Esophagus muscularis mucosa (tissue), 4 donors: ENCODE measurements around the gene TGFBR2. TPM values are rescaled to one million over a fixed set of nuclear protein-coding genes. Genes with fewer than 3 reads are reported as not detected.

Experiments
- DNase-seq: peaks from one replicate; pipeline ENCODE4 v3.0.0-alpha.2; 2017; ENCODE audit errors: extremely low spot score
- H3K27ac ChIP-seq, 4 donors: fragments of 200-600 bp; sonication (generic); replicated peaks in 1 of 4; 1 replicate in 3 of 4; 2 replicates in 1 of 4; pipeline ENCODE4 v1.5.1; 2016 to 2019; ENCODE audit warnings: mild to moderate bottlenecking in 1 of 4
- H3K27me3 ChIP-seq, 4 donors: fragments of 200-600 bp; sonication (generic); one replicate each; pipeline versions ENCODE4 v1.5.1 to v1.6.0; 2016 to 2019
- H3K36me3 ChIP-seq, 4 donors: fragments of 200-600 bp; sonication (generic); one replicate each; pipeline ENCODE4 v1.5.1; 2016 to 2019
- H3K4me1 ChIP-seq, 4 donors: fragments of 200-600 bp; sonication (generic); one replicate each; pipeline ENCODE4 v1.5.1; 2016 to 2019
- H3K4me3 ChIP-seq, 4 donors: fragments of 200-600 bp; sonication (generic); 1 replicate in 2 of 4; 2 replicates in 2 of 4; pipeline ENCODE4 v1.5.1; 2016 to 2019; ENCODE audit warnings: mild to moderate bottlenecking in 4 of 4, moderate library complexity in 1 of 4
- H3K9me3 ChIP-seq, 4 donors: fragments of 200-600 bp; sonication (generic); 1 replicate in 3 of 4; 2 replicates in 1 of 4; pipeline ENCODE4 v1.5.1; 2016 to 2019
- EP300 ChIP-seq: sonication (generic); formaldehyde crosslinking; IDR thresholded peaks from one replicate; pipeline ENCODE4 v1.6.1; 2017; ENCODE audit warnings: antibody characterized with exemption
- POLR2A ChIP-seq: fragments of 450-650 bp; IDR thresholded peaks from one replicate; pipeline ENCODE4 v1.6.1; 2017; ENCODE audit warnings: antibody characterized with exemption, moderate library complexity, mild to moderate bottlenecking, low read depth
- POLR2AphosphoS5 ChIP-seq, 2 donors: sonication (generic); formaldehyde crosslinking; IDR thresholded peaks; one replicate each; pipeline ENCODE4 v1.6.1; 2017; ENCODE audit warnings: antibody characterized with exemption in 2 of 2
- WGBS: methylation state at CpG from one replicate; pipeline ENCODE4 v1.1.5; 2018; 5-methylcytosine and 5-hydroxymethylcytosine counted together
- intact Hi-C: fragments of 100-400 bp; cut with DNase I; formaldehyde crosslinking; loops from one replicate; pipeline ENCODE4 v1.15.1; 2023
- total RNA-seq, 4 donors: library from RNA; depleted of rRNA; stranded (reverse); fragments of >200 nt; gene quantifications; one replicate each; pipeline versions ENCODE4 v1.1.0 to v1.2.1, GENCODE V29; 2016
- TF ChIP-seq, protein P1 (sequence below), 3 experiments: fragments of 200-600 bp in 2 of 3; fragments of 450-650 bp in 1 of 3; sonication (generic) in 2 of 3; IDR thresholded peaks; one replicate each; pipeline ENCODE4 v1.5.1; 2017 to 2019; ENCODE audit warnings: antibody characterized with exemption in 3 of 3, mild to moderate bottlenecking in 2 of 3, moderate library complexity in 1 of 3

Gene TGFBR2
- total RNA-seq, 4 donors from 2014 or later, result 202 to 292 (median 261) TPM

- 34% methylated on average over 10 of the region's 10 CpGs for WGBS
- DNase-seq, result no peak
- TF ChIP-seq POLR2A (no peak), POLR2AphosphoS5 (IDR thresholded peaks at IDR 0.05) (peak in 1 of 2 donors; percentile 2), EP300 (no peak)
- TF ChIP-seq, protein P1, sequence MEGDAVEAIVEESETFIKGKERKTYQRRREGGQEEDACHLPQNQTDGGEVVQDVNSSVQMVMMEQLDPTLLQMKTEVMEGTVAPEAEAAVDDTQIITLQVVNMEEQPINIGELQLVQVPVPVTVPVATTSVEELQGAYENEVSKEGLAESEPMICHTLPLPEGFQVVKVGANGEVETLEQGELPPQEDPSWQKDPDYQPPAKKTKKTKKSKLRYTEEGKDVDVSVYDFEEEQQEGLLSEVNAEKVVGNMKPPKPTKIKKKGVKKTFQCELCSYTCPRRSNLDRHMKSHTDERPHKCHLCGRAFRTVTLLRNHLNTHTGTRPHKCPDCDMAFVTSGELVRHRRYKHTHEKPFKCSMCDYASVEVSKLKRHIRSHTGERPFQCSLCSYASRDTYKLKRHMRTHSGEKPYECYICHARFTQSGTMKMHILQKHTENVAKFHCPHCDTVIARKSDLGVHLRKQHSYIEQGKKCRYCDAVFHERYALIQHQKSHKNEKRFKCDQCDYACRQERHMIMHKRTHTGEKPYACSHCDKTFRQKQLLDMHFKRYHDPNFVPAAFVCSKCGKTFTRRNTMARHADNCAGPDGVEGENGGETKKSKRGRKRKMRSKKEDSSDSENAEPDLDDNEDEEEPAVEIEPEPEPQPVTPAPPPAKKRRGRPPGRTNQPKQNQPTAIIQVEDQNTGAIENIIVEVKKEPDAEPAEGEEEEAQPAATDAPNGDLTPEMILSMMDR (IDR thresholded peaks at IDR 0.05), result no peak
- H3K4me3 ChIP-seq, result no peak overlapping the region
- H3K36me3 ChIP-seq, result peaks cover 10 to 67% (median 36%) of the 10 kb centered on the region in 4 donors
- no peaks in the 10 kb centered on the region for H3K9me3 ChIP-seq
- intact Hi-C loops, result no loop called here
- H3K27me3 ChIP-seq, result no peaks in the 10 kb centered on the region
- H3K4me1 ChIP-seq, result peaks cover 70 to 100% (median 96%) of the 10 kb centered on the region in 4 donors
- peak overlapping the region; percentile 70 to 73 (median 73) for H3K27ac ChIP-seq
These were observed 82.6 kb downstream of the TGFBR2 start for GRCh38 chr3:30688776-30689641.

- H3K9me3 ChIP-seq, result no peaks in the 10 kb centered on the region
- H3K4me3 ChIP-seq, result no peak overlapping the region
- no peak for TF ChIP-seq EP300
- no peak for TF ChIP-seq POLR2A
- no peak for TF ChIP-seq POLR2AphosphoS5 (IDR thresholded peaks at IDR 0.05)
- TF ChIP-seq, protein P1 (IDR thresholded peaks at IDR 0.05), result no peak
- H3K4me1 ChIP-seq, result peaks cover 64 to 94% (median 89%) of the 10 kb centered on the region in 4 donors
- H3K27me3 ChIP-seq, result no peaks in the 10 kb centered on the region
- peak overlapping the region; percentile 62 to 73 (median 73) for H3K27ac ChIP-seq
- 93% methylated on average over 2 of the region's 2 CpGs for WGBS
- intact Hi-C loops, result loop anchor here (5.0 to 10.0 kb wide), 5 partner anchors 83 to 578 kb away; partner anchors contain the start of gene TGFBR2
- peaks cover 13 to 78% (median 42%) of the 10 kb centered on the region in 4 donors for H3K36me3 ChIP-seq
- no peak for DNase-seq
These were observed 83.8 kb downstream of the TGFBR2 start for GRCh38 chr3:30690199-30690598.

DNA sequence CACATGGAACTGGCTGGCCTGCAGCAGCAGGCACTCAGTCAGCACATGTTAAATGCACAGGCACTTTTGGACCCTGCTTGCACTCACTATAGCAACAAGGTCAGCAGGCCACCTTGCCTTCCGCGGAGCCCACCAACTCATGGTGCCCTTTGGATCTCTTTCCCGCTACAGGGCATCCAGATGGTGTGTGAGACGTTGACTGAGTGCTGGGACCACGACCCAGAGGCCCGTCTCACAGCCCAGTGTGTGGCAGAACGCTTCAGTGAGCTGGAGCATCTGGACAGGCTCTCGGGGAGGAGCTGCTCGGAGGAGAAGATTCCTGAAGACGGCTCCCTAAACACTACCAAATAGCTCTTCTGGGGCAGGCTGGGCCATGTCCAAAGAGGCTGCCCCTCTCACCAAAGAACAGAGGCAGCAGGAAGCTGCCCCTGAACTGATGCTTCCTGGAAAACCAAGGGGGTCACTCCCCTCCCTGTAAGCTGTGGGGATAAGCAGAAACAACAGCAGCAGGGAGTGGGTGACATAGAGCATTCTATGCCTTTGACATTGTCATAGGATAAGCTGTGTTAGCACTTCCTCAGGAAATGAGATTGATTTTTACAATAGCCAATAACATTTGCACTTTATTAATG lies 85.0 kb downstream of the TGFBR2 start:
- WGBS, result 32% methylated on average over 10 of the region's 10 CpGs
- H3K27ac ChIP-seq, result peak overlapping the region; percentile 62 to 73 (median 73)
- H3K36me3 ChIP-seq, result peaks cover 18 to 80% (median 48%) of the 10 kb centered on the region in 4 donors
- H3K9me3 ChIP-seq, result no peaks in the 10 kb centered on the region
- H3K4me1 ChIP-seq, result peaks cover 65 to 96% (median 88%) of the 10 kb centered on the region in 4 donors
- no peak overlapping the region for H3K4me3 ChIP-seq
- no peaks in the 10 kb centered on the region for H3K27me3 ChIP-seq
- no peak for DNase-seq
- TF ChIP-seq EP300 (no peak), POLR2A (no peak), POLR2AphosphoS5 (IDR thresholded peaks at IDR 0.05) (no peak)
- TF ChIP-seq, protein P1 (IDR thresholded peaks at IDR 0.05), result no peak
- intact Hi-C loops, result loop anchor here (5.0 to 10.0 kb wide), 5 partner anchors 84 to 579 kb away; partner anchors contain the start of gene TGFBR2

DNA sequence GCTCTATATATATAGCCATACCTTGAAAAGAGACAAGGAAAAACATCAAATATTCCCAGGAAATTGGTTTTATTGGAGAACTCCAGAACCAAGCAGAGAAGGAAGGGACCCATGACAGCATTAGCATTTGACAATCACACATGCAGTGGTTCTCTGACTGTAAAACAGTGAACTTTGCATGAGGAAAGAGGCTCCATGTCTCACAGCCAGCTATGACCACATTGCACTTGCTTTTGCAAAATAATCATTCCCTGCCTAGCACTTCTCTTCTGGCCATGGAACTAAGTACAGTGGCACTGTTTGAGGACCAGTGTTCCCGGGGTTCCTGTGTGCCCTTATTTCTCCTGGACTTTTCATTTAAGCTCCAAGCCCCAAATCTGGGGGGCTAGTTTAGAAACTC lies 85.5 kb downstream of the TGFBR2 start:
- WGBS, result 93% methylated on average over 1 of the region's 1 CpG
- TF ChIP-seq POLR2A (no peak), POLR2AphosphoS5 (IDR thresholded peaks at IDR 0.05) (peak in 1 of 2 donors; percentile 21)
- no peaks in the 10 kb centered on the region for H3K9me3 ChIP-seq
- no peak for DNase-seq
- intact Hi-C loops, result loop anchor here (5.0 to 10.0 kb wide), 5 partner anchors 85 to 580 kb away; partner anchors contain the start of gene TGFBR2
- H3K36me3 ChIP-seq, result peaks cover 18 to 84% (median 45%) of the 10 kb centered on the region in 4 donors
- H3K4me1 ChIP-seq, result peaks cover 69 to 96% (median 89%) of the 10 kb centered on the region in 4 donors
- peak overlapping the region; percentile 62 to 73 (median 73) for H3K27ac ChIP-seq
- H3K27me3 ChIP-seq, result no peaks in the 10 kb centered on the region
- no peak overlapping the region for H3K4me3 ChIP-seq
